ENCODE data around the gene TRO. TPM values are rescaled to one million over a fixed set of nuclear protein-coding genes. Genes with fewer than 3 reads are reported as not detected.

The TRO gene
- total RNA-seq, 1 experiment from 2014 or later: 24.3 TPM

GRCh38 chrX:54961750-54962149 is 41.1 kb downstream of the TRO start:
- no TSS peak for BruUV-seq (replicated peaks)
- ChIA-PET POLR2A (ENCODE audit: low non-redundant PET) (no interaction called here), CTCF (no interaction called here)
- TF ChIP-seq CTCF (conservative IDR thresholded peaks at IDR 0.05; ENCODE audit: low read depth, low read length): no peak
- TF ChIP-seq EZH2 (IDR thresholded peaks at IDR 0.05; ENCODE audit: borderline replicate concordance, low read depth, low read length, poor library complexity, severe bottlenecking): no peak
- no peak overlapping the region for H3K4me3 ChIP-seq (ENCODE audit: low read depth, low read length, poor library complexity, severe bottlenecking)
- intact Hi-C loops (cut with micrococcal nuclease; ENCODE audit: unreplicated experiment): no loop called here
- H3K9me3 ChIP-seq (ENCODE audit: low read depth, low read length, poor library complexity, severe bottlenecking): no peaks in the 10 kb centered on the region
- no peaks in the 10 kb centered on the region for H3K27me3 ChIP-seq (replicated peaks; ENCODE audit: insufficient read depth, low read depth, low read length, poor library complexity)
- no peak overlapping the region for H3K27ac ChIP-seq (ENCODE audit: low read depth, low read length, poor library complexity, severe bottlenecking)
- DNase-seq (ENCODE audit: low spot score): no peak
- H3K36me3 ChIP-seq (ENCODE audit: insufficient read depth, low read length, poor library complexity, severe bottlenecking): no peaks in the 10 kb centered on the region
- no peaks in the 10 kb centered on the region for H3K4me1 ChIP-seq (ENCODE audit: insufficient read depth, low read length, poor library complexity, severe bottlenecking)

- BruUV-seq (replicated peaks): no TSS peak
- ChIA-PET POLR2A (ENCODE audit: low non-redundant PET) (no interaction called here), CTCF (no interaction called here)
- Histone ChIP-seq H3K36me3 (ENCODE audit: insufficient read depth, low read length, poor library complexity, severe bottlenecking) (no peaks in the 10 kb centered on the region), H3K9me3 (ENCODE audit: low read depth, low read length, poor library complexity, severe bottlenecking) (no peaks in the 10 kb centered on the region), H3K4me1 (ENCODE audit: insufficient read depth, low read length, poor library complexity, severe bottlenecking) (no peaks in the 10 kb centered on the region), H3K4me3 (ENCODE audit: low read depth, low read length, poor library complexity, severe bottlenecking) (no peak overlapping the region), H3K27ac (ENCODE audit: low read depth, low read length, poor library complexity, severe bottlenecking) (no peak overlapping the region), H3K27me3 (replicated peaks; ENCODE audit: insufficient read depth, low read depth, low read length, poor library complexity) (no peaks in the 10 kb centered on the region)
- no peak for TF ChIP-seq EZH2 (IDR thresholded peaks at IDR 0.05; ENCODE audit: borderline replicate concordance, low read depth, low read length, poor library complexity, severe bottlenecking)
- TF ChIP-seq CTCF (conservative IDR thresholded peaks at IDR 0.05; ENCODE audit: low read depth, low read length): no peak
- intact Hi-C loops (cut with micrococcal nuclease; ENCODE audit: unreplicated experiment): no loop called here
- DNase-seq (ENCODE audit: low spot score): no peak
These were observed 44.3 kb downstream of the TRO start for GRCh38 chrX:54964766-54965497.

GRCh38 chrX:54977387-54977786 is 56.8 kb downstream of the TRO start:
- no peak overlapping the region for H3K4me3 ChIP-seq (ENCODE audit: low read depth, low read length, poor library complexity, severe bottlenecking)
- H3K4me1 ChIP-seq (ENCODE audit: insufficient read depth, low read length, poor library complexity, severe bottlenecking): no peaks in the 10 kb centered on the region
- no peaks in the 10 kb centered on the region for H3K36me3 ChIP-seq (ENCODE audit: insufficient read depth, low read length, poor library complexity, severe bottlenecking)
- intact Hi-C loops (cut with micrococcal nuclease; ENCODE audit: unreplicated experiment): no loop called here
- no TSS peak for BruUV-seq (replicated peaks)
- no peak for TF ChIP-seq EZH2 (IDR thresholded peaks at IDR 0.05; ENCODE audit: borderline replicate concordance, low read depth, low read length, poor library complexity, severe bottlenecking)
- no peak for TF ChIP-seq CTCF (conservative IDR thresholded peaks at IDR 0.05; ENCODE audit: low read depth, low read length)
- no peaks in the 10 kb centered on the region for H3K27me3 ChIP-seq (replicated peaks; ENCODE audit: insufficient read depth, low read depth, low read length, poor library complexity)
- ChIA-PET CTCF (no interaction called here), POLR2A (ENCODE audit: low non-redundant PET) (no interaction called here)
- no peaks in the 10 kb centered on the region for H3K9me3 ChIP-seq (ENCODE audit: low read depth, low read length, poor library complexity, severe bottlenecking)
- no peak overlapping the region for H3K27ac ChIP-seq (ENCODE audit: low read depth, low read length, poor library complexity, severe bottlenecking)
- DNase-seq (ENCODE audit: low spot score): no peak
